DMS114 treated with DMSO at 0.1 percent for 48 hours (cell line): Measurements from ENCODE around the gene HLCS.

Experiments
- DNase-seq: peaks from one replicate; lab custom pipeline; 2025; ENCODE audit not compliant: unreplicated experiment; lab: John Stamatoyannopoulos, UW

Gene HLCS

GRCh38 chr21:36915696-36916245 is 50.7 kb downstream of the HLCS start:
- DNase-seq: no peak

- DNase-seq: no peak
These were observed 51.3 kb downstream of the HLCS start for GRCh38 chr21:36915014-36915695.

GRCh38 chr21:36914244-36915013 is 52.0 kb downstream of the HLCS start:
- DNase-seq: no peak

GRCh38 chr21:36913247-36914169 is 53.0 kb downstream of the HLCS start:
- no peak for DNase-seq

GRCh38 chr21:36910581-36911307 is 55.7 kb downstream of the HLCS start:
- DNase-seq: no peak

- no peak for DNase-seq
These were observed 56.4 kb downstream of the HLCS start for GRCh38 chr21:36909901-36910561.

- DNase-seq: no peak
These were observed 57.0 kb downstream of the HLCS start for GRCh38 chr21:36909423-36909822.

GRCh38 chr21:36908260-36908908 is 58.1 kb downstream of the HLCS start:
- DNase-seq: no peak

GRCh38 chr21:36904093-36904666 is 62.3 kb downstream of the HLCS start:
- no peak for DNase-seq

- no peak for DNase-seq
These were observed 63.7 kb downstream of the HLCS start for GRCh38 chr21:36902793-36903192.

- DNase-seq: no peak
These were observed 64.1 kb downstream of the HLCS start for GRCh38 chr21:36902331-36902730.

- DNase-seq: no peak
These were observed 64.9 kb downstream of the HLCS start for GRCh38 chr21:36901575-36901974.

- DNase-seq: no peak
These were observed 72.9 kb downstream of the HLCS start for GRCh38 chr21:36893581-36893980.

- DNase-seq: no peak
These were observed 74.3 kb downstream of the HLCS start for GRCh38 chr21:36892201-36892600.

GRCh38 chr21:36891692-36892091 is 74.8 kb downstream of the HLCS start:
- no peak for DNase-seq

- no peak for DNase-seq
These were observed 75.3 kb downstream of the HLCS start for GRCh38 chr21:36891121-36891520.

- DNase-seq: no peak
These were observed 76.4 kb downstream of the HLCS start for GRCh38 chr21:36890086-36890485.

- no peak for DNase-seq
These were observed 77.1 kb downstream of the HLCS start for GRCh38 chr21:36889401-36889800.

GRCh38 chr21:36888466-36888865 is 78.0 kb downstream of the HLCS start:
- no peak for DNase-seq
